ENCODE measurements around the gene COL28A1.

COL28A1 gene

DNA sequence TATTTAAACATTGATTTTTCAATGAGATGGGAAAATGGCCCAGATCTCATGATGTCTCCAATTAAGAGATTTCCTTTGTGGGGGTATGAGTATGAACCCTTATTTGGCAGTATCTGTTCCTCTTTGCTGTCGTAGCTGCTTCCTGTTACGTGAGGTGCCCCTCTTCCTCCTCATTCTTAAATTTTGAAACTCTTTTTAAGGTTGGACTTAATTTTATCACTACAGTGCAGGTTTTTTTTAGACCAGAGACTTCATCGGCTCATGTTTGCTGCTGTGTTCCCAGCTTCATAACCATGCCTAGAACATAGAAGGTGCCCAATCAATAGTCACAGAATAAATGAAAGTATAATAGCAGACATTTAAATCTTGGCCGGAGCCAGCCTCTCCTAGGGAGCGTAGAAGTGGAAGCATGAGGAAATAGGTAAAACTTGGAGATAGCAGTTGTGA, 33.4 kb upstream of the COL28A1 start:
- H3K27me3 ChIP-seq: no peaks in the 10 kb centered on the region
- no peaks in the 10 kb centered on the region for H3K9me3 ChIP-seq
- peak overlapping the region; percentile 67 for H3K27ac ChIP-seq
- TF ChIP-seq, protein P1, sequence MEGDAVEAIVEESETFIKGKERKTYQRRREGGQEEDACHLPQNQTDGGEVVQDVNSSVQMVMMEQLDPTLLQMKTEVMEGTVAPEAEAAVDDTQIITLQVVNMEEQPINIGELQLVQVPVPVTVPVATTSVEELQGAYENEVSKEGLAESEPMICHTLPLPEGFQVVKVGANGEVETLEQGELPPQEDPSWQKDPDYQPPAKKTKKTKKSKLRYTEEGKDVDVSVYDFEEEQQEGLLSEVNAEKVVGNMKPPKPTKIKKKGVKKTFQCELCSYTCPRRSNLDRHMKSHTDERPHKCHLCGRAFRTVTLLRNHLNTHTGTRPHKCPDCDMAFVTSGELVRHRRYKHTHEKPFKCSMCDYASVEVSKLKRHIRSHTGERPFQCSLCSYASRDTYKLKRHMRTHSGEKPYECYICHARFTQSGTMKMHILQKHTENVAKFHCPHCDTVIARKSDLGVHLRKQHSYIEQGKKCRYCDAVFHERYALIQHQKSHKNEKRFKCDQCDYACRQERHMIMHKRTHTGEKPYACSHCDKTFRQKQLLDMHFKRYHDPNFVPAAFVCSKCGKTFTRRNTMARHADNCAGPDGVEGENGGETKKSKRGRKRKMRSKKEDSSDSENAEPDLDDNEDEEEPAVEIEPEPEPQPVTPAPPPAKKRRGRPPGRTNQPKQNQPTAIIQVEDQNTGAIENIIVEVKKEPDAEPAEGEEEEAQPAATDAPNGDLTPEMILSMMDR (IDR thresholded peaks at IDR 0.05): no peak
- peaks cover 50 to 54% of the 10 kb centered on the region in 2 experiments for H3K4me1 ChIP-seq (ENCODE audit: control insufficient read depth in 1 of 2, insufficient read depth in 1 of 2, low read depth in 1 of 2, low read length in 1 of 2)
- peaks cover 6% of the 10 kb centered on the region for H3K36me3 ChIP-seq
- H3K4me3 ChIP-seq (ENCODE audit: low read depth in 1 of 2, low read length in 1 of 2): peak overlapping the region; percentile 11 to 28

- Histone ChIP-seq H3K27ac (peak overlapping the region; percentile 67), H3K27me3 (no peaks in the 10 kb centered on the region), H3K36me3 (peaks cover 6% of the 10 kb centered on the region), H3K4me3 (ENCODE audit: low read depth in 1 of 2, low read length in 1 of 2) (peak overlapping the region in 1 of 2 experiments; percentile 11), H3K4me1 (ENCODE audit: control insufficient read depth in 1 of 2, insufficient read depth in 1 of 2, low read depth in 1 of 2, low read length in 1 of 2) (peaks cover 50 to 54% of the 10 kb centered on the region in 2 experiments), H3K9me3 (no peaks in the 10 kb centered on the region)
- TF ChIP-seq, protein P1 (IDR thresholded peaks at IDR 0.05): no peak
Measured at GRCh38 chr7:7568553-7568952, 32.9 kb upstream of the COL28A1 start.

DNA sequence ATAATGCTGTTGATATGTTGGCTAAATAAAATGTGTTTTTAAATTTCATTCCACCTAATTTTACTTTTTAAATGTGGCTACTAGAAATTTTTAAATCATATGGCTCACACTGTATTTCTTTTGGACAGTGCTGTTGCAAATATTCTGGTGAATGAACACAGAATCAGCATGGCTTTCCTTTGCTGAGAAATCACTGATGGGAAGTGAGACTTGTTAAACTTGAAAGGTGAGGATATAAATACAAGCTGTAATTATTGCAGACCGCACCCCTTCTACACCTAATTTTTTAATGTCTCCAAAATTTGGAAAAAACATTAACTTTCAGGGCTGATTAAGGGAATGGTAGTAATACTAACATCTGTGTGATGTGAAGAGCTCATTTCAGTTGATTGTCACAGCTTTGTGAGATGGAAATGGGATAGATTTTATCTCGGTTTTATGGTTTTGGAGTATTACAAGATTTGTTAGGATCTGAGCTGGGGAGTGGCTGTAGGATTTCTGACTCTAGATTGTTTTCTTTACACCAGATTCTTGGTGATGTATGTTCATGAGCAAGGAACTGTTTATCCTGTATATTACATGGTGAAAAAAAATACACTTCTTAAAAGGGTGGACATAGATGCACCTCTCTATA, 32.3 kb upstream of the COL28A1 start:
- Histone ChIP-seq H3K4me1 (ENCODE audit: control insufficient read depth in 1 of 2, insufficient read depth in 1 of 2, low read depth in 1 of 2, low read length in 1 of 2) (peaks cover 50 to 54% of the 10 kb centered on the region in 2 experiments), H3K36me3 (peaks cover 6% of the 10 kb centered on the region), H3K9me3 (no peaks in the 10 kb centered on the region), H3K27me3 (no peaks in the 10 kb centered on the region), H3K27ac (peak overlapping the region; percentile 88), H3K4me3 (ENCODE audit: low read depth in 1 of 2, low read length in 1 of 2) (peak overlapping the region; percentile 75)
- TF ChIP-seq, protein P1 (IDR thresholded peaks at IDR 0.05): no peak

DNA sequence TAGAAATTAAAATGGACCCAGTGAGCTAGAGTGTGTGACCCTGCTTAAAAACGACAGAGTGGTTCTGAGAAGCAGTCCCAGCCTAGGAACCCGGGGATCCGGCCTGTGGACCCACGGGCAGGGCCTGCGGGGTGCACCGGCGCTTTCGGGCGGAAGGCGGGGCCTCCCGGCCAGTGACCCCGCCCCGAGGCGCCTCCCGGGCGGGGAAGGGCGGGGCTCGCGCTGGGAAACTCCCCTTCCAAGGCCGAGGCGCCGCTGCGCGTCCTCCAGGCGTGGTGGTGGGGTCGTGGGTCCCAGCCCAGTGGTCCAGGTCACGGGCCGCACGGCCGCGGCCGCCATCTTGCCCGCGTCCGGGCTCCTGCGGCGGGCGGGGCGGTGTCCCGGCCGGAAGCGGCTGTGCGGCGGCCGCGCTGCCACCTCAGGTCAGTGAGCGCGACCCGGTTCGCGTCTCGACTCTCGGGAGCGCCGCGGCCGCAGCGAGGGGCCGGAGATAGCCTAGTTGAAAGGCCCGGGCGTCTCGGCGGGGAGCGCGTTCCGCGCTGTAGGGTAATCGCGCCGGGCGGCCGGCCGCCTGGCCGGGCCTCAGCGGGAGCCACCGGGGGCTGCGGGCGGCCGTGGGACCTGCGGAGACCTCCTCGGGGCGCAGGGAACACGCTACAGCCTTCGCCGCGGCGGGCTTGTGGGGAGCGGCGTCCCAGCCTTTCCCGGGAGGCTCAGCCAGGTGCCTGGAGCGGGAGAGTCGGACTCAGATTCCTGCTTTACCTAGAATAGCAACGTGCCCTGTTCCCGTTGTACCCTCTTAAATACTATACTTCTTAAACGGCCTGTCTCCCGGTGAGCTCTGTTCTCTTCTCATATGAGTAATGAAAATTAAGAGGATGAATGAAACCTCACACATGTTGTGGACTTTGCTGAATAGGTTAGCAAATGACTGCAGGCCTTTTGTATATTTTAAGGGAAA, 31.3 kb upstream of the COL28A1 start, which contains the start of gene MIOS:
MIOS (plus strand) TSS at position 234 of the 961 bp plus-strand sequence. CDS start 5,592 bp downstream, outside the sequence.
- Histone ChIP-seq H3K9me3 (no peaks in the 10 kb centered on the region), H3K27ac (peak within 1 kb of the TSS; percentile 88), H3K4me3 (ENCODE audit: low read depth in 1 of 2, low read length in 1 of 2) (peak within 1 kb of the TSS; percentile 75), H3K36me3 (no peaks in the 10 kb centered on the region), H3K27me3 (no peaks in the 10 kb centered on the region), H3K4me1 (ENCODE audit: control insufficient read depth in 1 of 2, insufficient read depth in 1 of 2, low read depth in 1 of 2, low read length in 1 of 2) (peaks cover 50 to 54% of the 10 kb centered on the region in 2 experiments)
- TF ChIP-seq, protein P1 (IDR thresholded peaks at IDR 0.05): peak; percentile 43

GRCh38 chr7:7565746-7566650, 30.3 kb upstream of the COL28A1 start:
- peak overlapping the region; percentile 75 for H3K4me3 ChIP-seq (ENCODE audit: low read depth in 1 of 2, low read length in 1 of 2)
- peak overlapping the region; percentile 88 for H3K27ac ChIP-seq
- H3K27me3 ChIP-seq: no peaks in the 10 kb centered on the region
- TF ChIP-seq, protein P1 (IDR thresholded peaks at IDR 0.05): no peak
- no peaks in the 10 kb centered on the region for H3K36me3 ChIP-seq
- H3K4me1 ChIP-seq (ENCODE audit: control insufficient read depth in 1 of 2, insufficient read depth in 1 of 2, low read depth in 1 of 2, low read length in 1 of 2): peaks cover 50 to 54% of the 10 kb centered on the region in 2 experiments
- H3K9me3 ChIP-seq: no peaks in the 10 kb centered on the region

All from neutrophil (primary cell).